PC-3 (cell line): ENCODE measurements around the gene C3. TPM values are rescaled to one million over a fixed set of nuclear protein-coding genes. Genes with fewer than 3 reads are reported as not detected.

Experiments
- ATAC-seq: fragments of 200-7000 bp; cut with Tn5 transposase; 2 replicates; pipeline ENCODE4 v1.9.1; 2020; ENCODE audit warnings: mild to moderate bottlenecking, moderate library complexity
- BruUV-seq: library from RNA; stranded (reverse); fragments of 400-500 nt; replicated peaks from 2 replicates; lab custom pipeline; 2021; lab: Mats Ljungman, UMichigan
- CTCF ChIA-PET: fragments of 300-600 bp; sonication (Branson Sonifier 250); formaldehyde crosslinking; loops from one replicate; lab custom pipeline; 2022; ENCODE audit warnings: antibody characterized with exemption; lab: Charles Lee
- POLR2A ChIA-PET: fragments of 300-600 bp; sonication (Branson Sonifier 250); formaldehyde crosslinking; loops from one replicate; lab custom pipeline; 2022; ENCODE audit warnings: antibody characterized with exemption; ENCODE audit not compliant: unreplicated experiment; lab: Charles Lee
- DNase-seq: peaks from one replicate; pipeline ENCODE4 v3.0.0-alpha.2; 2015
- H2AFZ ChIP-seq: fragments of 300-600 bp; sonication (generic); 2 replicates; pipeline ENCODE4 v1.6.0; 2016; ENCODE audit warnings: antibody characterized with exemption, low read length
- H3F3A ChIP-seq: fragments of 300-600 bp; sonication (generic); one replicate; pipeline ENCODE4 v1.6.0; 2017; ENCODE audit warnings: antibody characterized with exemption, low read length, control low read depth, mild to moderate bottlenecking; ENCODE audit not compliant: unreplicated experiment
- H3K27ac ChIP-seq: fragments of 300-600 bp; sonication (generic); 2 replicates; pipeline ENCODE4 v1.5.1; 2016; ENCODE audit warnings: mild to moderate bottlenecking, low read length
- H3K27me3 ChIP-seq: fragments of 300-600 bp; sonication (generic); 2 replicates; pipeline ENCODE4 v1.6.1; 2016; ENCODE audit warnings: low read length, mixed read lengths
- H3K36me3 ChIP-seq: fragments of 300-600 bp; sonication (generic); 2 replicates; pipeline ENCODE4 v1.6.1; 2016; ENCODE audit warnings: low read depth, mixed run types, low read length, mixed read lengths
- H3K4me1 ChIP-seq: fragments of 300-600 bp; sonication (generic); 2 replicates; pipeline ENCODE4 v1.5.1; 2016; ENCODE audit warnings: low read length; ENCODE audit not compliant: insufficient read depth
- H3K4me2 ChIP-seq: fragments of 300-600 bp; sonication (generic); 2 replicates; pipeline ENCODE4 v1.6.0; 2016; ENCODE audit warnings: low read length
- H3K4me3 ChIP-seq: fragments of 300-600 bp; sonication (generic); 2 replicates; pipeline ENCODE4 v1.5.1; 2016; ENCODE audit warnings: mild to moderate bottlenecking, low read length, mixed read lengths
- H3K79me2 ChIP-seq: fragments of 300-600 bp; sonication (generic); 2 replicates; pipeline ENCODE4 v1.6.1; 2017; ENCODE audit warnings: low read length, mixed read lengths
- H3K9ac ChIP-seq: fragments of 300-600 bp; sonication (generic); 2 replicates; pipeline ENCODE4 v1.6.0; 2016; ENCODE audit warnings: mild to moderate bottlenecking, low read length
- H3K9me2 ChIP-seq: fragments of 300-600 bp; sonication (generic); replicated peaks from 2 replicates; pipeline ENCODE4 v1.6.1; 2016; ENCODE audit warnings: mixed run types, low read length, mixed read lengths
- H3K9me3 ChIP-seq: fragments of 300-600 bp; sonication (generic); 2 replicates; pipeline ENCODE4 v1.6.1; 2016; ENCODE audit warnings: low read length, mixed read lengths
- H4K20me1 ChIP-seq: fragments of 300-600 bp; sonication (generic); 2 replicates; pipeline ENCODE4 v1.6.1; 2016; ENCODE audit warnings: low read length, mixed read lengths
- CTCF ChIP-seq: fragments of 300-600 bp; sonication (generic); conservative IDR thresholded peaks from 2 replicates; pipeline ENCODE4 v1.5.1; 2017; ENCODE audit warnings: antibody characterized with exemption, low read depth, mild to moderate bottlenecking, low read length
- EZH2 ChIP-seq: fragments of 300-600 bp; sonication (generic); IDR thresholded peaks from one replicate; pipeline ENCODE4 v1.6.1; 2017; ENCODE audit warnings: antibody characterized with exemption, mild to moderate bottlenecking, low read length; ENCODE audit not compliant: unreplicated experiment
- EZH2phosphoT487 ChIP-seq: fragments of 300-600 bp; sonication (generic); IDR thresholded peaks from 2 replicates; pipeline ENCODE4 v1.6.1; 2018; ENCODE audit warnings: mild to moderate bottlenecking, antibody characterized with exemption, low read length, borderline replicate concordance
- intact Hi-C: fragments of 100-400 bp; cut with micrococcal nuclease; formaldehyde crosslinking; loops from 2 replicates; pipeline ENCODE4 v1.9.0; 2023
- total RNA-seq: library from RNA; depleted of rRNA; stranded (reverse); fragments of >200 nt; gene quantifications from 2 replicates; pipeline ENCODE4 v1.2.3, GENCODE V29; 2014

C3 gene
- total RNA-seq, 1 experiment from 2014 or later, result 13.3 TPM

- H3K4me1 ChIP-seq, result peaks cover 20% of the 10 kb centered on the region
- H3K9me2 ChIP-seq, result no peaks in the 10 kb centered on the region
- DNase-seq, result peak; percentile 40
- intact Hi-C loops, result no loop called here
- no peak for TF ChIP-seq EZH2
- TF ChIP-seq CTCF, result no peak
- TF ChIP-seq EZH2phosphoT487, result no peak
- no TSS peak for BruUV-seq
- H3K27ac ChIP-seq, result no peak overlapping the region
- H3K4me2 ChIP-seq, result no peak overlapping the region
- ChIA-PET CTCF (no interaction called here), POLR2A (no interaction called here)
- H3K27me3 ChIP-seq, result no peaks in the 10 kb centered on the region
- peaks cover 5% of the 10 kb centered on the region for H3F3A ChIP-seq
- H3K36me3 ChIP-seq, result peaks cover 41% of the 10 kb centered on the region
- peaks cover 55% of the 10 kb centered on the region for H3K79me2 ChIP-seq
- no peak for ATAC-seq
- no peak overlapping the region for H3K9ac ChIP-seq
- no peak overlapping the region for H2AFZ ChIP-seq
- no peaks in the 10 kb centered on the region for H3K9me3 ChIP-seq
- no peak overlapping the region for H3K4me3 ChIP-seq
- 0 out of 2 replicates have a peak, but pooled peaks cover 4% of the 10 kb centered on the region for H4K20me1 ChIP-seq
Measured at GRCh38 chr19:6761053-6761676, 40.7 kb upstream of the C3 start.

GRCh38 chr19:6760606-6761005 is 40.2 kb upstream of the C3 start:
- Histone ChIP-seq H3K4me2 (no peak overlapping the region), H2AFZ (no peak overlapping the region), H3K4me3 (no peak overlapping the region), H3K9ac (no peak overlapping the region), H3K9me3 (no peaks in the 10 kb centered on the region), H4K20me1 (0 out of 2 replicates have a peak, but pooled peaks cover 4% of the 10 kb centered on the region), H3K36me3 (peaks cover 41% of the 10 kb centered on the region), H3K27me3 (no peaks in the 10 kb centered on the region), H3K9me2 (no peaks in the 10 kb centered on the region), H3K4me1 (peaks cover 14% of the 10 kb centered on the region), H3K79me2 (peaks cover 52% of the 10 kb centered on the region), H3K27ac (no peak overlapping the region), H3F3A (peaks cover 5% of the 10 kb centered on the region)
- DNase-seq, result no peak
- TF ChIP-seq EZH2 (no peak), CTCF (no peak), EZH2phosphoT487 (no peak)
- ChIA-PET POLR2A (no interaction called here), CTCF (no interaction called here)
- intact Hi-C loops, result no loop called here
- BruUV-seq, result no TSS peak
- ATAC-seq, result no peak

GRCh38 chr19:6754653-6755463 is 34.4 kb upstream of the C3 start:
- Histone ChIP-seq H3K79me2 (no peaks in the 10 kb centered on the region), H3K9me3 (no peaks in the 10 kb centered on the region), H3K4me3 (no peak overlapping the region), H3K4me1 (no peaks in the 10 kb centered on the region), H3K27ac (no peak overlapping the region), H3K9me2 (no peaks in the 10 kb centered on the region), H3K9ac (no peak overlapping the region), H4K20me1 (0 out of 2 replicates have a peak, but pooled peaks cover 4% of the 10 kb centered on the region), H3K4me2 (no peak overlapping the region), H3K27me3 (no peaks in the 10 kb centered on the region), H3F3A (peaks cover 5% of the 10 kb centered on the region), H3K36me3 (peaks cover 58% of the 10 kb centered on the region), H2AFZ (no peak overlapping the region)
- CTCF ChIA-PET, result no interaction called here
- ATAC-seq (no peak), DNase-seq (no peak)
- intact Hi-C loops, result no loop called here
- BruUV-seq, result TSS peak; percentile 10
- POLR2A ChIA-PET, result no interaction called here
- TF ChIP-seq CTCF (no peak), EZH2 (no peak), EZH2phosphoT487 (no peak)
